ENCODE measurements around the gene ARHGAP35. TPM values are rescaled to one million over a fixed set of nuclear protein-coding genes. Genes with fewer than 3 reads are reported as not detected.

Gene ARHGAP35
- total and polyA plus RNA-seq, 10 of the 15 experiments (the other 5 are each of a cell fraction or from before 2014, with no cell fraction given), result 0.85 to 29.9 (median 11.5) TPM

DNA sequence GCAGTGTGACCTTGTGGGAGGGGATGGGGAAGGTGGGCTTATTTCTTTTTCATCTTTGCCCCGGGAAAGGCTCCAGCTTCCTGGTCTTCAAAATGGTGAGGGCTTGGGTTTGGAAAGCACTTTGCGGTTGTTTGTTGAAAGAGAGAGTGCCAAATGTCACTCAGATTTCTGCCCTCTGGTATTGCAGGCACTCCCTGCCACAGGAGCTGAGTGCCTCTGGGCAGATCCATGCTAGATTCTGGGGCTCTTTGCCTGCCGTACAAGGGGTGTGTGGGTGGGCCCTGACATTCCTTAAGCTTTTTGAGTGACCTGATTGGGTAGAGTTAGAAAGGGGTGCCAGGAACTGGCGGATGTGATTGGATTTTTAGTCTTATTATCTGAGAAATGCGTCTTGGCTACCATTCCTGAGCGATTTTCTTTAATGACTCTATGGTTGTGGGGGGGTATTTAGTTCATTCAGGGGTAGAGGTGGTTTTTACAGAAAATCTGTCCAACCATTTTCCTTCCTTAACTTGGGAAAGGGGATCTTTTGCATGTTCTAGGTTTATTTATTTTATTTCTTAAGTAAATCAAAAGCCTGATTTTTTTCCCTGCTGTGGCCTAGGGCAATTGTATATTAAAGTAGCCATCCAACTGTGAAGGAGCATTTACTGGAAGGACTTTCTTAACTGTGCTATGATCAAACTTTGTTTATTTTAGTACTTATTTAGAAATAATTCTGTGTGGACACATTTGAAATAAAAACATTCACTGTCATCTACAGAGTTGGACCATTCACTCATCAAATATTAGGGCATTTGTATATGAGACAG lies 3.2 kb downstream of the ARHGAP35 start:
- no peak for TF ChIP-seq IRF4 (IDR thresholded peaks at IDR 0.05; ENCODE audit: low read depth, low read length)
- no peak for TF ChIP-seq CBFB (IDR thresholded peaks at IDR 0.05; ENCODE audit: low read depth)
- TF ChIP-seq RAD21 (IDR thresholded peaks at IDR 0.05; ENCODE audit: insufficient read depth, low read depth, low read length), result no peak
- no peak for TF ChIP-seq PAX5 (IDR thresholded peaks at IDR 0.05; ENCODE audit: borderline replicate concordance, low read depth, low read length)
- TF ChIP-seq NFIC (IDR thresholded peaks at IDR 0.05; ENCODE audit: low read depth, low read length), result no peak
- no peak for TF ChIP-seq ZBTB11 (CRISPR knock-in tag; IDR thresholded peaks at IDR 0.05)
- TF ChIP-seq JUND (IDR thresholded peaks at IDR 0.05; ENCODE audit: low read depth, low read length), result no peak
- no peak for TF ChIP-seq CHD1 (IDR thresholded peaks at IDR 0.05; ENCODE audit: low read depth, low read length)
- TF ChIP-seq POLR2A (IDR thresholded peaks at IDR 0.05; ENCODE audit: low read depth, low read length), result no peak
- no peak for TF ChIP-seq NR2F1 (conservative IDR thresholded peaks at IDR 0.05)
- TF ChIP-seq ZZZ3 (IDR thresholded peaks at IDR 0.05; ENCODE audit: control insufficient read depth, insufficient read length, low read depth), result no peak
- TF ChIP-seq BHLHE40 (IDR thresholded peaks at IDR 0.05; ENCODE audit: borderline replicate concordance in 1 of 2, low read depth in 2 of 2, low read length in 1 of 2), result no peak
- no peak for TF ChIP-seq MAX (IDR thresholded peaks at IDR 0.05; ENCODE audit: low read depth, low read length)
- TF ChIP-seq BACH1 (IDR thresholded peaks at IDR 0.05; ENCODE audit: borderline replicate concordance), result no peak
- Histone ChIP-seq H2AFZ (ENCODE audit: control insufficient read depth, low read depth, low read length) (no peak overlapping the region), H3K36me3 (ENCODE audit: control insufficient read depth in 2 of 2, insufficient read depth in 2 of 2, low read length in 1 of 2) (no peaks in the 10 kb centered on the region; a peak in 1 of 4 replicates), H3K9me3 (replicated peaks; ENCODE audit: control insufficient read depth, insufficient read depth, low read length) (no peaks in the 10 kb centered on the region), H3K4me3 (peak overlapping the region; percentile 77), H3K27me3 (replicated peaks in 1 of 2; ENCODE audit: control insufficient read depth in 2 of 2, insufficient read depth in 2 of 2, low read length in 1 of 2) (no peaks in the 10 kb centered on the region), H3K27ac (ENCODE audit: control insufficient read depth, insufficient read depth) (no peak overlapping the region; the same call in 1 of the 2 replicates), H4K20me1 (ENCODE audit: control insufficient read depth, insufficient read depth) (peaks cover 6% of the 10 kb centered on the region), H3K9ac (ENCODE audit: control insufficient read depth, insufficient read depth, low read length) (peak overlapping the region; percentile 55), H3K4me1 (ENCODE audit: control insufficient read depth, insufficient read depth, low read length) (peaks cover 5% of the 10 kb centered on the region; the same call in 1 of the 2 replicates), H3K4me2 (ENCODE audit: control insufficient read depth, insufficient read depth) (peak overlapping the region; percentile 75), H3K79me2 (ENCODE audit: control insufficient read depth, insufficient read depth, low read length) (peaks cover 79% of the 10 kb centered on the region)
- ATAC-seq (no peak), FAIRE-seq (no peak), DNase-seq (ENCODE audit: low read depth, low spot score) (no peak)
- intact Hi-C loops (cut with micrococcal nuclease; ENCODE audit: unreplicated experiment) (no loop called here), in situ Hi-C loops (cut with MboI) (no loop called here)
- ChIA-PET RAD21 (ENCODE audit: unreplicated experiment) (interaction anchor here (0.9 to 2.1 kb wide), 3 partner anchors 29 to 134 kb away, joined by 3 to 6 read pairs (median 3); no protein-coding TSS in a partner anchor), SMC1A (ENCODE audit: uncharacterized antibody, unreplicated experiment) (interaction anchor here (1.0 to 2.5 kb wide), 4 partner anchors 27 to 127 kb away, joined by 3 to 11 read pairs (median 4); no protein-coding TSS in a partner anchor), POLR2A (interaction anchor here (0.6 to 1.2 kb wide), 4 partner anchors 10 to 87 kb away, joined by 3 to 6 read pairs (median 4); partner anchors contain the start of gene AP2S1), CTCF (interaction anchor here (0.6 to 3.0 kb wide), 6 partner anchors 9 to 127 kb away, joined by 3 to 20 read pairs (median 4); no protein-coding TSS in a partner anchor)
- 93% methylated on average over 6 of the region's 6 CpGs for WGBS (ENCODE audit: insufficient coverage, insufficient replicate concordance, low lambda C conversion rate, missing lambda C conversion rate)
- BruUV-seq (replicated peaks), result no TSS peak

Data from GM12878 (cell line).